Measurements from ENCODE around the gene KDM4B.

KDM4B gene

GRCh38 chr19:5078666-5079065, 109.8 kb downstream of the KDM4B start:
- ChIA-PET CTCF (no interaction called here), POLR2A (no interaction called here)
- no peak for DNase-seq (ENCODE audit: extremely low spot score)
- TF ChIP-seq SP1 (IDR thresholded peaks at IDR 0.05) (no peak), L3MBTL2 (conservative IDR thresholded peaks at IDR 0.05) (no peak), NFRKB (IDR thresholded peaks at IDR 0.05) (no peak), CTBP1 (IDR thresholded peaks at IDR 0.05; ENCODE audit: borderline replicate concordance) (no peak), PKNOX1 (IDR thresholded peaks at IDR 0.05) (no peak), FOXM1 (IDR thresholded peaks at IDR 0.05; ENCODE audit: borderline replicate concordance) (no peak), FOXA1 (IDR thresholded peaks at IDR 0.05) (no peak), BHLHE40 (IDR thresholded peaks at IDR 0.05; ENCODE audit: borderline replicate concordance) (no peak), LEF1 (IDR thresholded peaks at IDR 0.05; ENCODE audit: borderline replicate concordance) (no peak)

GRCh38 chr19:5079071-5079774, 110.3 kb downstream of the KDM4B start:
- DNase-seq (ENCODE audit: extremely low spot score): no peak
- no peak for TF ChIP-seq FOXA1 (IDR thresholded peaks at IDR 0.05)
- TF ChIP-seq ZNF384 (IDR thresholded peaks at IDR 0.05): no peak
- no peak for TF ChIP-seq L3MBTL2 (conservative IDR thresholded peaks at IDR 0.05)
- no peak for TF ChIP-seq FOXK2 (IDR thresholded peaks at IDR 0.05)
- no peak for TF ChIP-seq TARDBP (IDR thresholded peaks at IDR 0.05)
- ChIA-PET CTCF (no interaction called here), POLR2A (no interaction called here)

- DNase-seq (ENCODE audit: extremely low spot score): no peak
- ChIA-PET CTCF (no interaction called here), POLR2A (no interaction called here)
- TF ChIP-seq SUZ12 (IDR thresholded peaks at IDR 0.05): no peak
- TF ChIP-seq FOXA1 (IDR thresholded peaks at IDR 0.05): no peak
- no peak for TF ChIP-seq HDGF (IDR thresholded peaks at IDR 0.05; ENCODE audit: borderline replicate concordance)
- no peak for TF ChIP-seq L3MBTL2 (conservative IDR thresholded peaks at IDR 0.05)
- no peak for TF ChIP-seq FOXK2 (IDR thresholded peaks at IDR 0.05)
- TF ChIP-seq TARDBP (IDR thresholded peaks at IDR 0.05): no peak
- TF ChIP-seq LEF1 (IDR thresholded peaks at IDR 0.05; ENCODE audit: borderline replicate concordance): no peak
- no peak for TF ChIP-seq PKNOX1 (IDR thresholded peaks at IDR 0.05)
- TF ChIP-seq FOXM1 (IDR thresholded peaks at IDR 0.05; ENCODE audit: borderline replicate concordance): no peak
Measured at GRCh38 chr19:5080030-5080654, 111.2 kb downstream of the KDM4B start.

- DNase-seq (ENCODE audit: extremely low spot score): no peak
- POLR2A ChIA-PET: no interaction called here
- CTCF ChIA-PET: no interaction called here
Measured at GRCh38 chr19:5080809-5081208, 111.9 kb downstream of the KDM4B start.

GRCh38 chr19:5081443-5082161, 112.7 kb downstream of the KDM4B start:
- TF ChIP-seq BHLHE40 (IDR thresholded peaks at IDR 0.05; ENCODE audit: borderline replicate concordance): no peak
- TF ChIP-seq SP1 (IDR thresholded peaks at IDR 0.05): no peak
- DNase-seq (ENCODE audit: extremely low spot score): no peak
- CTCF ChIA-PET: no interaction called here
- POLR2A ChIA-PET: no interaction called here

More at GRCh38 chr19:5080809-5081208, 111.9 kb downstream of the KDM4B start:
- TF ChIP-seq BHLHE40 (IDR thresholded peaks at IDR 0.05; ENCODE audit: borderline replicate concordance): no peak
- TF ChIP-seq ZNF384 (IDR thresholded peaks at IDR 0.05): no peak
- no peak for TF ChIP-seq CTBP1 (IDR thresholded peaks at IDR 0.05; ENCODE audit: borderline replicate concordance)
- TF ChIP-seq SP1 (IDR thresholded peaks at IDR 0.05): no peak
- no peak for TF ChIP-seq FOXM1 (IDR thresholded peaks at IDR 0.05; ENCODE audit: borderline replicate concordance)
- TF ChIP-seq FOXA1 (IDR thresholded peaks at IDR 0.05): no peak
- no peak for TF ChIP-seq HDGF (IDR thresholded peaks at IDR 0.05; ENCODE audit: borderline replicate concordance)
- no peak for TF ChIP-seq TARDBP (IDR thresholded peaks at IDR 0.05)
- no peak for TF ChIP-seq FOXK2 (IDR thresholded peaks at IDR 0.05)
- TF ChIP-seq NFRKB (IDR thresholded peaks at IDR 0.05): no peak

GRCh38 chr19:5083547-5083965, 114.6 kb downstream of the KDM4B start:
- DNase-seq (ENCODE audit: extremely low spot score): no peak
- no peak for TF ChIP-seq ELF4 (IDR thresholded peaks at IDR 0.05)
- no peak for TF ChIP-seq NFRKB (IDR thresholded peaks at IDR 0.05)
- no peak for TF ChIP-seq LEF1 (IDR thresholded peaks at IDR 0.05; ENCODE audit: borderline replicate concordance)
- TF ChIP-seq BHLHE40 (IDR thresholded peaks at IDR 0.05; ENCODE audit: borderline replicate concordance): no peak
- no peak for TF ChIP-seq ARNT (IDR thresholded peaks at IDR 0.05)
- TF ChIP-seq SUZ12 (IDR thresholded peaks at IDR 0.05): no peak
- no peak for TF ChIP-seq CTBP1 (IDR thresholded peaks at IDR 0.05; ENCODE audit: borderline replicate concordance)
- TF ChIP-seq PKNOX1 (IDR thresholded peaks at IDR 0.05): no peak
- TF ChIP-seq HDGF (IDR thresholded peaks at IDR 0.05; ENCODE audit: borderline replicate concordance): no peak
- TF ChIP-seq ZNF384 (IDR thresholded peaks at IDR 0.05): no peak
- no peak for TF ChIP-seq L3MBTL2 (conservative IDR thresholded peaks at IDR 0.05)
- POLR2A ChIA-PET: no interaction called here
- CTCF ChIA-PET: no interaction called here
